ENCODE data around the gene MYO1D. TPM values are rescaled to one million over a fixed set of nuclear protein-coding genes. Genes with fewer than 3 reads are reported as not detected.
A peak's percentile ranks its signal among the peaks of the same experiment; 100 is the strongest.

MYO1D gene
- total and polyA plus RNA-seq, 2 donors (not counting 1 experiment from before 2014, with no cell fraction given), result 5.4 to 26.7 TPM

DNA sequence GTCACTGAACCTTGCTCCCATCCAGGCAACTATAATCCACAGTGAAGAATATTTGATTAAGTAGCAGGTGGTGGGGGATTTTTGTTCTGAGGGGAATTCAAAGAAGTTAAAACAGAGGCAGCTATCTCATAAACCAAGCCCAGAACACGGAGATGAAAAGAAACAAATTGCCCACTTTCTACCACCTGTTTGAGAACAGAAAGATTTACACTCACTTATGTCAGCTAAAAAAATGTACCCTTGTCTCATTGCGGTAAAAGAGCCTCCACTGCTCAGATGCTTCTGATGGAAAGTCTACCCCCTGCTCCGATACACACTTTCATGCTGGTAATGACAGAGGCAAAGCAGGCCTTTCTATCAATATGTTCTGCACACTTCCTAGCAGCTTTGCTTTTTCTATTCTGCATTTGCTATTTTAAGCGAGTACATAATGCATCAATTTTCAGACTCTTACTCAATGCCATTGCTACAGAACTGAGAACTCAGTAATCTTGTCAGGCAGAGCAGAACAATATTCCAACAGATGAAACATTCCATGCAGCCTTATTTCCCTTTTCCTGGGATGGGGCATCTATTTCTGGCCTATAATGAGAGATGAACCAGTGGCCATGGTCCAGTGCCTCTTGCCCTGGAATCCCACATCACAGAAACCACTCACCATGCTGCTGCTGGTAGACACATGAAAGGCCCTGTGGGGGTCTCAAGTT is 361.1 kb downstream of the MYO1D start:
- Histone ChIP-seq H3K79me2 (ENCODE audit: control insufficient read depth, insufficient read depth, low read length) (no peaks in the 10 kb centered on the region), H3K4me2 (replicated peaks; ENCODE audit: low read depth, low read length, poor library complexity, severe bottlenecking) (peak overlapping the region; percentile 26), H3K4me3 (ENCODE audit: control extremely low read depth in 1 of 5, extremely low read depth in 1 of 5, insufficient read depth in 1 of 5, low read depth in 2 of 5, low read length in 4 of 5) (no peak overlapping the region), H4K20me1 (ENCODE audit: control insufficient read depth, insufficient read depth, low read length, poor library complexity, severe bottlenecking) (no peaks in the 10 kb centered on the region), H3K36me3 (replicated peaks in 1 of 2; ENCODE audit: control extremely low read depth in 1 of 2, control insufficient read depth in 1 of 2, extremely low read depth in 1 of 2, insufficient read depth in 2 of 2, low read length in 1 of 2) (no peaks in the 10 kb centered on the region), H3K9me3 (ENCODE audit: control extremely low read depth in 1 of 3, control insufficient read depth in 2 of 3, insufficient read depth in 1 of 3, low read length in 2 of 3) (no peaks in the 10 kb centered on the region), H3K4me1 (ENCODE audit: control insufficient read depth in 2 of 2, insufficient read depth in 2 of 2, low read length in 2 of 2) (peaks cover 64 to 70% of the 10 kb centered on the region in 2 donors), H3K27me3 (replicated peaks in 1 of 4; ENCODE audit: control extremely low read depth in 1 of 4, control insufficient read depth in 3 of 4, insufficient read depth in 4 of 4, low read length in 3 of 4) (no peaks in the 10 kb centered on the region), H2AFZ (ENCODE audit: insufficient read depth, low read depth, low read length, poor library complexity, severe bottlenecking) (no peak overlapping the region), H3K9ac (ENCODE audit: low read length) (no peak overlapping the region), H3K27ac (ENCODE audit: low read length in 2 of 2) (peak overlapping the region in 1 of 2 donors; percentile 66)
- intact Hi-C loops (cut with micrococcal nuclease), result no loop called here
- POLR2A ChIA-PET, result interaction anchor here (1.3 kb wide), 1 partner anchor 12 kb away, joined by 3 read pairs; no protein-coding TSS in a partner anchor
- WGBS (ENCODE audit: insufficient coverage), result 62% methylated on average over 3 of the region's 4 CpGs
- H3K4me1 Mint-ChIP-seq, result peaks cover 73% of the 10 kb centered on the region
- CTCF ChIA-PET, result interaction anchor here (0.7 to 0.9 kb wide), 3 partner anchors 9 to 31 kb away, joined by 3 to 4 read pairs (median 4); no protein-coding TSS in a partner anchor
- peak; percentile 44 for DNase-seq
- no peak for ATAC-seq (ENCODE audit: low read depth)
- H3K27ac Mint-ChIP-seq, result peak overlapping the region; percentile 75
- TF ChIP-seq, protein P1, sequence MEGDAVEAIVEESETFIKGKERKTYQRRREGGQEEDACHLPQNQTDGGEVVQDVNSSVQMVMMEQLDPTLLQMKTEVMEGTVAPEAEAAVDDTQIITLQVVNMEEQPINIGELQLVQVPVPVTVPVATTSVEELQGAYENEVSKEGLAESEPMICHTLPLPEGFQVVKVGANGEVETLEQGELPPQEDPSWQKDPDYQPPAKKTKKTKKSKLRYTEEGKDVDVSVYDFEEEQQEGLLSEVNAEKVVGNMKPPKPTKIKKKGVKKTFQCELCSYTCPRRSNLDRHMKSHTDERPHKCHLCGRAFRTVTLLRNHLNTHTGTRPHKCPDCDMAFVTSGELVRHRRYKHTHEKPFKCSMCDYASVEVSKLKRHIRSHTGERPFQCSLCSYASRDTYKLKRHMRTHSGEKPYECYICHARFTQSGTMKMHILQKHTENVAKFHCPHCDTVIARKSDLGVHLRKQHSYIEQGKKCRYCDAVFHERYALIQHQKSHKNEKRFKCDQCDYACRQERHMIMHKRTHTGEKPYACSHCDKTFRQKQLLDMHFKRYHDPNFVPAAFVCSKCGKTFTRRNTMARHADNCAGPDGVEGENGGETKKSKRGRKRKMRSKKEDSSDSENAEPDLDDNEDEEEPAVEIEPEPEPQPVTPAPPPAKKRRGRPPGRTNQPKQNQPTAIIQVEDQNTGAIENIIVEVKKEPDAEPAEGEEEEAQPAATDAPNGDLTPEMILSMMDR (IDR thresholded peaks at IDR 0.05), result no peak
- no peak for TF ChIP-seq EZH2 (IDR thresholded peaks at IDR 0.05; ENCODE audit: borderline replicate concordance, insufficient read depth, low read depth, low read length, poor library complexity, severe bottlenecking)
- peak overlapping the region; percentile 55 for H3K4me3 Mint-ChIP-seq
- H3K27me3 Mint-ChIP-seq, result no peaks in the 10 kb centered on the region
- H3K9me3 Mint-ChIP-seq (ENCODE audit: insufficient read depth), result no peaks in the 10 kb centered on the region

DNA sequence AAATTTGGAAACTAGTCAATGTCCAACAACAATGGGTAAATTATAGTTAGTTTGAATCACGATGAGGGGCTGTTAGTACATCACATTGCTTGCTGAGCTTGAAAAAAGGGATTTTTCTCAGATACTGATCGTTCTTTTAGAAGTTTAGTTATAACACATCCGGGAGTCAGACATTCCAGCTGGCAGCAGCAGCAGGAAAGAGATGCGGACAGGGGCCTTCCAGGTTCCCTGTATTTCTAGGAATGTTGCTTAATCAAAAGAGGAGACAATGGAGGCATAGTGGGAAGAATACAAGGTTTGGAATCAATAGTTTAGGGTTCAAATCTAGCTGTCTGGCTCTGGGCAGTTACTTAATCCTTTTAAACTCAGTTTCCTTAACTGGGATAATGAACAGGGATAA is 362.3 kb downstream of the MYO1D start:
- Mint-ChIP-seq H3K4me3 (no peak overlapping the region), H3K4me1 (peaks cover 63% of the 10 kb centered on the region), H3K27ac (no peak overlapping the region), H3K27me3 (no peaks in the 10 kb centered on the region), H3K9me3 (ENCODE audit: insufficient read depth) (no peaks in the 10 kb centered on the region)
- ATAC-seq (ENCODE audit: low read depth) (no peak), DNase-seq (no peak)
- ChIA-PET CTCF (interaction anchor here (0.5 to 0.6 kb wide), 2 partner anchors 32 to 1583 kb away, joined by 3 to 4 read pairs; no protein-coding TSS in a partner anchor), POLR2A (interaction anchor here (1.3 kb wide), 1 partner anchor 11 kb away, joined by 3 read pairs; no protein-coding TSS in a partner anchor)
- H3K4me3 ChIP-seq (ENCODE audit: control extremely low read depth in 1 of 5, extremely low read depth in 1 of 5, insufficient read depth in 1 of 5, low read depth in 2 of 5, low read length in 4 of 5), result no peak overlapping the region
- no peaks in the 10 kb centered on the region for H3K36me3 ChIP-seq (replicated peaks in 1 of 2; ENCODE audit: control extremely low read depth in 1 of 2, control insufficient read depth in 1 of 2, extremely low read depth in 1 of 2, insufficient read depth in 2 of 2, low read length in 1 of 2)
- peak overlapping the region in 1 of 2 donors; percentile 66 for H3K27ac ChIP-seq (ENCODE audit: low read length in 2 of 2)
- H3K9me3 ChIP-seq (ENCODE audit: control extremely low read depth in 1 of 3, control insufficient read depth in 2 of 3, insufficient read depth in 1 of 3, low read length in 2 of 3), result no peaks in the 10 kb centered on the region
- no peak for TF ChIP-seq EZH2 (IDR thresholded peaks at IDR 0.05; ENCODE audit: borderline replicate concordance, insufficient read depth, low read depth, low read length, poor library complexity, severe bottlenecking)
- TF ChIP-seq, protein P1 (IDR thresholded peaks at IDR 0.05), result no peak
- peaks cover 52 to 62% of the 10 kb centered on the region in 2 donors for H3K4me1 ChIP-seq (ENCODE audit: control insufficient read depth in 2 of 2, insufficient read depth in 2 of 2, low read length in 2 of 2)
- intact Hi-C loops (cut with micrococcal nuclease), result no loop called here
- H4K20me1 ChIP-seq (ENCODE audit: control insufficient read depth, insufficient read depth, low read length, poor library complexity, severe bottlenecking), result no peaks in the 10 kb centered on the region
- no peaks in the 10 kb centered on the region for H3K79me2 ChIP-seq (ENCODE audit: control insufficient read depth, insufficient read depth, low read length)
- 100% methylated on average over 4 of the region's 4 CpGs for WGBS (ENCODE audit: insufficient coverage)
- H3K9ac ChIP-seq (ENCODE audit: low read length), result no peak overlapping the region
- no peak overlapping the region for H3K4me2 ChIP-seq (replicated peaks; ENCODE audit: low read depth, low read length, poor library complexity, severe bottlenecking)
- H3K27me3 ChIP-seq (replicated peaks in 1 of 4; ENCODE audit: control extremely low read depth in 1 of 4, control insufficient read depth in 3 of 4, insufficient read depth in 4 of 4, low read length in 3 of 4), result no peaks in the 10 kb centered on the region
- no peak overlapping the region for H2AFZ ChIP-seq (ENCODE audit: insufficient read depth, low read depth, low read length, poor library complexity, severe bottlenecking)
